ENCODE measurements around the gene KLHL1.

Gene KLHL1

GRCh38 chr13:69809152-69809551 lies 299.1 kb downstream of the KLHL1 start:
- Histone ChIP-seq H3K36me3 (ENCODE audit: control insufficient read depth, insufficient read depth, low read length) (no peaks in the 10 kb centered on the region), H3K27me3 (replicated peaks; ENCODE audit: control insufficient read depth, insufficient read depth, low read length) (no peaks in the 10 kb centered on the region), H3K4me3 (replicated peaks; ENCODE audit: low read depth, low read length) (no peak overlapping the region)
- no peak for DNase-seq (ENCODE audit: extremely low read depth, insufficient read length)
- TF ChIP-seq, protein P1, sequence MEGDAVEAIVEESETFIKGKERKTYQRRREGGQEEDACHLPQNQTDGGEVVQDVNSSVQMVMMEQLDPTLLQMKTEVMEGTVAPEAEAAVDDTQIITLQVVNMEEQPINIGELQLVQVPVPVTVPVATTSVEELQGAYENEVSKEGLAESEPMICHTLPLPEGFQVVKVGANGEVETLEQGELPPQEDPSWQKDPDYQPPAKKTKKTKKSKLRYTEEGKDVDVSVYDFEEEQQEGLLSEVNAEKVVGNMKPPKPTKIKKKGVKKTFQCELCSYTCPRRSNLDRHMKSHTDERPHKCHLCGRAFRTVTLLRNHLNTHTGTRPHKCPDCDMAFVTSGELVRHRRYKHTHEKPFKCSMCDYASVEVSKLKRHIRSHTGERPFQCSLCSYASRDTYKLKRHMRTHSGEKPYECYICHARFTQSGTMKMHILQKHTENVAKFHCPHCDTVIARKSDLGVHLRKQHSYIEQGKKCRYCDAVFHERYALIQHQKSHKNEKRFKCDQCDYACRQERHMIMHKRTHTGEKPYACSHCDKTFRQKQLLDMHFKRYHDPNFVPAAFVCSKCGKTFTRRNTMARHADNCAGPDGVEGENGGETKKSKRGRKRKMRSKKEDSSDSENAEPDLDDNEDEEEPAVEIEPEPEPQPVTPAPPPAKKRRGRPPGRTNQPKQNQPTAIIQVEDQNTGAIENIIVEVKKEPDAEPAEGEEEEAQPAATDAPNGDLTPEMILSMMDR (IDR thresholded peaks at IDR 0.05; ENCODE audit: insufficient read depth, low read length, poor library complexity, severe bottlenecking) = no peak

GRCh38 chr13:69796256-69796655 lies 312.0 kb downstream of the KLHL1 start:
- Histone ChIP-seq H3K4me3 (replicated peaks; ENCODE audit: low read depth, low read length) (no peak overlapping the region), H3K36me3 (ENCODE audit: control insufficient read depth, insufficient read depth, low read length) (no peaks in the 10 kb centered on the region), H3K27me3 (replicated peaks; ENCODE audit: control insufficient read depth, insufficient read depth, low read length) (no peaks in the 10 kb centered on the region)
- DNase-seq (ENCODE audit: extremely low read depth, insufficient read length) = no peak
- TF ChIP-seq, protein P1 (IDR thresholded peaks at IDR 0.05; ENCODE audit: insufficient read depth, low read length, poor library complexity, severe bottlenecking) = no peak

DNA sequence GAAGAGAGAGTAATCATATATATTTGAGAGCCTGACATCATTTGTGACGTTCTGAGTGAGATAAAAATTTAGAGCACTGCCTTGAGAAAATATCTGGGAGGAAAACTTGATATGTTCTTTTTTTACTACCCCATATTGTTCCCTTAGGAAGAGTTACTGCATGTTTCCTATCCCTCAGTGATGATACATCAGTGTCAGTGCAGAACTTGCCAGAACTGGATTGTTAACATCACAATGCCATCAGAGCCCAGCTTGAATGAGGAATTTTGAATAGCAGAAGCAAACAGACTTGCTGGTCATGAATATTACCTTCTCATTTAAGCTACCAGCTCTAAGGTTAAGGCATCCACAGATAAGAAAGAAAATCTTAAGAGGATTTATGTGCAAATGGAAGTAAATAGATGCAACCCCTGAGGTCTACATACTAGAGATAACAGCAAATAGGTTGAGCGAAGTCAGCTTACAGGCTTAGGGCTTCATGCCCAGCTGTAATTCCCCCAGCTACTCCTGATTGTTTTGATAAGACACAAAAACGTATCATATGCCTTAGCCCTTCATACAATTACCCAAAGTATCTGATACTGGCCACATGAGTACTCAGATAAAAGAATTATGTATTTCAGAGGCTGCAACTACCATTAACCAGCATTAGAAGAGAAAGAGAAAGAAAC lies 314.3 kb downstream of the KLHL1 start:
- Histone ChIP-seq H3K4me3 (replicated peaks; ENCODE audit: low read depth, low read length) (no peak overlapping the region), H3K36me3 (ENCODE audit: control insufficient read depth, insufficient read depth, low read length) (no peaks in the 10 kb centered on the region), H3K27me3 (replicated peaks; ENCODE audit: control insufficient read depth, insufficient read depth, low read length) (no peaks in the 10 kb centered on the region)
- TF ChIP-seq, protein P1 (IDR thresholded peaks at IDR 0.05; ENCODE audit: insufficient read depth, low read length, poor library complexity, severe bottlenecking) = no peak
- no peak for DNase-seq (ENCODE audit: extremely low read depth, insufficient read length)

DNA sequence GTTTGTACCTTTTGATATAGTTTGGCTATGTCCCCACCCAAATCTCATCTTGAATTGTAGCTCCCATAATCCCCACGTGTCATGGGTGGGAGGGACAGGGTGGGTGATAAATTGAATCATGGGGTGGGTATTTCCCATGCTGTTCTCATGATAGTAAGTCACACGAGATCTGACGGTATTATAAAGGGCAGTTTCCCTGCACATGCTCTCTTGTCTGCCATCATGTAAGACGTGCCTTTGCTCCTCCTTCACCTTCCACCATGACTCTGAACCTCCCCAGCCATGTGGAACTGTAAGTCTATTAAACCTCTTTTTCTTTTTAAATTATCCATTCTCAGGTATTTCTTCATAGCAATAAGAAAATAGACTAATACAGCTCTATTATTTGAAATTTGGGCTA lies 331.3 kb downstream of the KLHL1 start:
- TF ChIP-seq, protein P1 (IDR thresholded peaks at IDR 0.05; ENCODE audit: insufficient read depth, low read length, poor library complexity, severe bottlenecking) = no peak
- no peak for DNase-seq (ENCODE audit: extremely low read depth, insufficient read length)

GRCh38 chr13:69769608-69770007 lies 338.6 kb downstream of the KLHL1 start:
- TF ChIP-seq, protein P1 (IDR thresholded peaks at IDR 0.05; ENCODE audit: insufficient read depth, low read length, poor library complexity, severe bottlenecking) = no peak
- Histone ChIP-seq H3K27me3 (replicated peaks; ENCODE audit: control insufficient read depth, insufficient read depth, low read length) (no peaks in the 10 kb centered on the region), H3K36me3 (ENCODE audit: control insufficient read depth, insufficient read depth, low read length) (no peaks in the 10 kb centered on the region), H3K4me3 (replicated peaks; ENCODE audit: low read depth, low read length) (no peak overlapping the region)
- DNase-seq (ENCODE audit: extremely low read depth, insufficient read length) = no peak

More for the DNA sequence above, 331.3 kb downstream of the KLHL1 start:
- H3K36me3 ChIP-seq (ENCODE audit: control insufficient read depth, insufficient read depth, low read length) = no peaks in the 10 kb centered on the region
- H3K4me3 ChIP-seq (replicated peaks; ENCODE audit: low read depth, low read length) = no peak overlapping the region
- no peaks in the 10 kb centered on the region for H3K27me3 ChIP-seq (replicated peaks; ENCODE audit: control insufficient read depth, insufficient read depth, low read length)

DNA sequence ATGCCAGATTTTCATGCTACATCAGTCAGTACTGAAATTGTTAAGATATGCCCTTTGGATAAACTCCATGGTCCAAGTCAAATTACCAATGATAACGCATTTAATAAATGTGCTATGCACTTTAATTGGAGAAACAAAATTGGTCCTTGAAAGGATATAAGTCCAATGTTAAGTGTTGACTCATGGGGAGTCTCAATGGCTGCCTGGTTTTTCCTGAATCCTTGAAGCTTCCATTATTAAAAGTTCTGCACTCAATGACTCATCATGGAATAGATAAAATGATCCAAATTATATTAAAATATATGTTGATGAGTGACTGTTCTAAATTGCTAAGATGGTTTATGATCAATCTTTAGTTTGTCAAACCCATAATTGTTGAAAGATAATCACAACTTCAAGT lies 346.7 kb downstream of the KLHL1 start:
- no peaks in the 10 kb centered on the region for H3K36me3 ChIP-seq (ENCODE audit: control insufficient read depth, insufficient read depth, low read length)
- TF ChIP-seq, protein P1 (IDR thresholded peaks at IDR 0.05; ENCODE audit: insufficient read depth, low read length, poor library complexity, severe bottlenecking) = no peak
- H3K27me3 ChIP-seq (replicated peaks; ENCODE audit: control insufficient read depth, insufficient read depth, low read length) = no peaks in the 10 kb centered on the region
- H3K4me3 ChIP-seq (replicated peaks; ENCODE audit: low read depth, low read length) = no peak overlapping the region
- DNase-seq (ENCODE audit: extremely low read depth, insufficient read length) = no peak

All from GM06990 (cell line).